K562 treated with DMSO at 1 percent for 48 hours (cell line): ENCODE data around the gene DIRAS2. TPM values are rescaled to one million over a fixed set of nuclear protein-coding genes. Genes with fewer than 3 reads are reported as not detected.

ENCODE experiments used
- total RNA-seq: library from RNA; unstranded; fragments of 300-600 nt; gene quantifications from 2 replicates; pipeline ENCODE4 v1.2.3, GENCODE V29; 2022; ENCODE audit warnings: low replicate concordance; ENCODE audit errors: extremely low read depth

The DIRAS2 gene, protein sequence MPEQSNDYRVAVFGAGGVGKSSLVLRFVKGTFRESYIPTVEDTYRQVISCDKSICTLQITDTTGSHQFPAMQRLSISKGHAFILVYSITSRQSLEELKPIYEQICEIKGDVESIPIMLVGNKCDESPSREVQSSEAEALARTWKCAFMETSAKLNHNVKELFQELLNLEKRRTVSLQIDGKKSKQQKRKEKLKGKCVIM
- not detected in 2 replicates for total RNA-seq

DNA sequence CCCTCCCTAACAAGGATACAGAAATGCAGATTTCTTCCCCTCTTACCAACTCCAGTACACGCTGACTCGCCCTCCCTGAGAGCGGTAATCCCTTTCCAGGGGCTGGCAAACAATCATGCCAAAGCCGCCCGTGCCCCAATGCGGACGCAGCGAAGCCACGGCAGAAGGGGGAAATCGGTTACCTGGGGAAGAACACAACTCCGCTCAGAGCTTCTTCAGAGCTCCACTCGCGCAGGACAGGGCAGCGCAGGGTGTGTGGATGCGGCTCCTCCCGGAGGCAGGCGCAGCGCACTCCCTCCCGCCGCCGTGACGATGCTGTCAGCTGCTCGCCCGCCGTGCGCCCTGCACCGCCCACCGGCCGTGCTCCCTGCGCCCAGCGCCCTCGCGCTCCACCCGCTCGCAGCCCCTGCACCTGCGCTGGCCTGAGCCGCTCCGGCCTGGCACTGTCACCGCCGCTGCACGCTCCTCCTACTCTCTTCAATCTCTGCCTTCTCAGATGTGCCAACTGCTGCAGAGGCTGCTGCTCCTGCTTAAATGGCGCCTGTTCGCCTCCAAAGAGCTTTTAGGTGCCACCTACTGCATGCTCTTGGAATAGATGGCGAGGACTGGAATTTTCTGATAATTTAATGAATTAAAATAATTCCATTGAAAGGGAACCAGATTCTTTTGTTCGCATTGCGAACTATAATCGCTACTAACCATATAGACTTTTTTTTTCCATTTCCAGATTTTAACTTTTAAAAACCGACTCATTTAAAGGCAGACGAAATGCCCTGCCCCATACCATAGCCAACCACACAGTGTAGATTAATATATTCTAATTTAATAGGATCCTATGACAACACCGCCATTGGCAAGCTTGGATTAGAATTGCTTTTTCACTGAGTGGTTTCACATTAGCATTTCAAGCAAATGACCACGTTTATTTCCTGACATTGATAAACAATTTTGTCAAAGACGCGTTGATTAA lies at the start of gene DIRAS2:
TSS of gene DIRAS2 (minus strand) at position 255 of the 970 bp plus-strand sequence. CDS start 28,997 bp downstream, outside the sequence.

Other genes with a start within 250 kb of the DIRAS2 start
- not detected in 2 replicates for gene SYK, start 159.0 kb upstream of the DIRAS2 start, total RNA-seq